D341Med (cell line): ENCODE data around the gene NFIA.

Experiments used
- DNase-seq: peaks from one replicate; pipeline ENCODE4 v3.0.0; 2012; ENCODE audit warnings: low spot score

Gene NFIA

GRCh38 chr1:61152469-61153105 is 70.2 kb downstream of the NFIA start:
- DNase-seq: no peak

GRCh38 chr1:61156576-61157467 is 74.5 kb downstream of the NFIA start:
- no peak for DNase-seq

GRCh38 chr1:61157468-61157987 is 75.2 kb downstream of the NFIA start:
- DNase-seq: no peak

GRCh38 chr1:61158591-61158990 is 76.2 kb downstream of the NFIA start:
- no peak for DNase-seq

GRCh38 chr1:61160526-61160925 is 78.2 kb downstream of the NFIA start:
- DNase-seq: no peak

DNA sequence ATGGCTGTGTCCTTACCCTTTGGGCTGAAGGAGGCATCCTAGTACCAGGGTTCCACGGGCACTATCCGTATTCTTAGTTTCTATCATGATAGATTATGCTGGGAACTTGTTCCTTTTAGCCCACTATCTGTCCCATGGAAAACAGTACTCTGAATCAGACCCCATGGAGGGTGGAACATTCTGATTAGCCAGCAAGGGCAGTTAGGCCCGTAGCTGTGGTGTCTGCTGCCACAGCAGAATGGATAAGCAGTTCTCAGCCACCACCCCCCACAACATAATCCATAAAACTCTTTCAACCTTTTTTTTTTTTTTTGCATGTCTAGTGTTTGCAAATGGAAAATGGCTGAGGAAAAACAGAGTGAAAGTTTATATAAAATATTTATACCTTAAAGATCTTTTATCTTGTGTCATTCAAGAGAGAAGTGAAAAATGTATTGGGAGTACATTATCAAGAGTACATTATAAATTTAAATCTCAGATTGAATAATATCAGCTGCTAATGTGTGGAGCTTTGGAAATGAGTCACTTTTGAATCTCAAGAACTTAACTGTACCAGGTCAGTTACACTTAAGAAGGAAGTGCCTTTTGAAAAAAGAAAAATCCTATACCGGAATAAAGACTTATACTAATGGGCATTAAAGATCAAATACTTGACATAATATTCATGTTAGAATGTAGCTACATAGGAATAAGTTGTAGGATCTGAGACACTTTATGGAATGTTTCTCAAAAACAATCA is 80.3 kb downstream of the NFIA start:
- no peak for DNase-seq

GRCh38 chr1:61163355-61163754 is 81.0 kb downstream of the NFIA start:
- DNase-seq: no peak

DNA sequence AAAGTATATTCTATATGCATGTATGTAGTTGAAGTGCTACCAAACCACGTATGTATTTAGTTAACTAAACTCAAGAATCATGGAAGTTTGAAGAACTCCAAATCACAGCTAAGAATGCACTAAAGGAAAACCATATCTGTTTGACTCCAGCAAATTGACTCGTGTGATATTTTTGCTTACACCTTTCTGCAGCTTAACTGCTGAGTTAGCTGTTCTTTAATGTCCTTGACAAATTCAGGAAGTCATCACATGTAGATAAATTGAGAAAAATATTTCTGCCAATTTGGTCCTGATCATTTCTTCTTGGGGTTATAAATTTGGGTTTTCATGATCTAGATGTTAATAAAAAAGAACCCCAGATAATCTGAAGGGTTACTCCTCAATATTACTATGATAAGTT is 83.0 kb downstream of the NFIA start:
- DNase-seq: no peak

- DNase-seq: no peak
These were observed 84.9 kb downstream of the NFIA start for GRCh38 chr1:61167309-61167708.

DNA sequence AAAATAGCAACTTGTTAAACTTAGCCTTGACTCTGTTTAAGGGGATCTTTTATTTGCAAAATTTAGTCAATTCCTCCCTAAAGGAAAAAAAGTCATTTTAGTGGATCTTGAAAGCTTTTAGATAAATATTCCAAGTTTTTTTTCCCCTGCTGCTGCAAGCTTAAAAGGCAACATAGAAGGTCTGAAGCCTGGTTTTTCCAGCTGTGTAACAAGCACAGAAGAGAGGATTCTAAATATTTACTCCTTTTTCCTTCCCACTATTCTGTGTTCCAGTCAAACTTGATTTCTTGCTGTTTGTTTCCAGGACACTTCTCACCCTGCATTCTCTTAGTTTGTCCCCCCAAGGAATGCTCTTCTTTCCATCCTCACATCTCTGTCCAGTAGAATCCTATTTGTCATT is 86.7 kb downstream of the NFIA start:
- no peak for DNase-seq

DNA sequence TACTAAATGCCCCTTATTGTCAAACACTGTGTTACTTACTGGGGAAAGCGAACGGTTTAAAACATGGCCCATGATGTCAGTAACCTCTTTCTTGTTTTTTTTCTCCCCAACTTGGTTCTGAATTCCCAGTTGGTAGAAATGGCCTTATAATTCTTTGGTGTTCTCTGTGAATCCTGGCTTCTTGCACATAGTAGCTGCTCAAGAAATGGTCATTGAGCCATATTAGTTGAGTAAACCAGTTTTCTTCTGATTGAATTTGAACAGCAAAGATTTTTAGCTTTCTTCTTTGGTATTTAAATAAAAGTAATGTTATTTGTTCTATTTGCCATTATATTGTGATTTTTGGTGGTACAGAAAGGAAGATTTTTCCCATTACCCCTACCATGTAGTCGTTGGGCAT is 87.3 kb downstream of the NFIA start:
- DNase-seq: no peak

DNA sequence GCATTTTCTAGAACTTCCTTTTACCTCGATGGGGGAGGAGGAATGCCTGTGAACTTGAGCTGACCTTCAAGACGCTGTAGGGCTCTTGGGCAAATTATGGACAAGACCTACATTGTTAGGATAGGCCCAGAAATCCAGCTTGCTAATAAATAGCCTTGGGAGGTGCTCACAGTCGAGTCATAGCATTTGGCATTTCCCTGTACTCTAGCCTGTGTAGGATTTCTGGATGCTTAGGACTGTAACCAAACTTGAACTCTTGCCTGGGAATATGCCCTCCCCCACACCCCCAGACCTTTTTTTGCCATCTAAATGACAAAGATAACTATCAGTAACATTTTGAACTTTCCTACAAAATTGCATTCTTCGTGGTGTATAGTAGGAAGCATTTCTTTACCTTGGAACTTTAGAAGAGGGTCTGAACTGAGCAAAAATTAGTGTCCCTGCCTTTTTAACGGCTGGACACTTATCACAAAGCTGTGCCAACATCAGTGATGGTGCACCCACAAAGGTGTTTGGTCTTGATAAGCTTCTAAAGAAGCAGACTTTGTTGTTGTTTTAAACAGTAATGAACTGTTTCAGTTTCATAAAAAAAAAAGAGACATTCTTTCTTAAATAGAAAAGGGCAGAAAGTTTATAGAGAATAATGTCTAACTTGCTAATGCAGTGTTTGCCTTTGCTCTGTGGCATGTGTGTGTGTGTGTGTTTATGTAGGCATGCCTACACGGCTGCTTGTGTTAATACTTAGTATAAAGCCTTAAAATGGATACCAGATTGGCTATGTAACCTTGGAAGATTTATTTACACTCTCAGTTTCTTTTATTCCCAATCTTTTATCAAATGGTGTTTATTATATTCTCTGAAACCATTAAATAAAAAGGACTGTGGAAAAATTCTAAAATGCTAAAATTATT is 88.2 kb downstream of the NFIA start:
- no peak for DNase-seq

DNA sequence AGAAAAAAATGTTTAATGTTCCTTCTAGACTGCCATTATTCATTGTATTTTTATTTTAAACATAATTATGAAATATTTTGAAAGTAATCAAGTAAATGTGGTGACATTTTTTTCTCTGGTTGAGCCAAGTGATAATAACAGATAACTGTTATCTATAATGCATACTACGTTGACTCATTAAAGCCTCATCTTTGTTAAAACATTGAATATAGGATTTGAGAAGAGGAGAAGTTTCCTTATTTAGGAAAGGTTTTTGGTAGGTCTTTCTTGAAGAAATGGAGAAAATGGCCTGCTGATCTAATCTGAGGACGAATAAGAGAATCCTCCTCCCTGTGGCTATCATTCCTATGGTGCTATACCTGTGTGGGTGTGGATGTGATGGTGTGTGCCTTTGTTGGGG is 89.0 kb downstream of the NFIA start:
- DNase-seq: no peak

DNA sequence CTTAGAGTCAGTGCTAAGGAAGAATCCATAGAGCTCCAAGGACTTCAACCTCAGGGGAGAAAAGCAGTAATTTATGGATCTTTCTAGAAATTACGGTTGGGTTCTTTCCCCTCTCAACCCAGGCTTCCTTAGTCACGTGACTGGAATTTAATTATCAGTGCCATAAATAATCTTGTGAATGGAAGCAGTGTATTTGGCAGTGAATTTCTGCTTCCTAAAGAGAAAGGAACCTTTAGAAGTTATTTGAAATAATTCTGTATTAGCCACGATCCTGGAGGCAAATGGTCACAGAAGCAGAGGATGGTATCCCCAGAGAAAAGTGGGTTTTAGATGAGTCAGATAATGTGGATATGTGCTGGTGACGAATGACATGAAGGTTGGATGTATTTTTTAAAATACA is 89.6 kb downstream of the NFIA start:
- DNase-seq: no peak

- DNase-seq: no peak
These were observed 90.8 kb downstream of the NFIA start for GRCh38 chr1:61173118-61173517.

DNA sequence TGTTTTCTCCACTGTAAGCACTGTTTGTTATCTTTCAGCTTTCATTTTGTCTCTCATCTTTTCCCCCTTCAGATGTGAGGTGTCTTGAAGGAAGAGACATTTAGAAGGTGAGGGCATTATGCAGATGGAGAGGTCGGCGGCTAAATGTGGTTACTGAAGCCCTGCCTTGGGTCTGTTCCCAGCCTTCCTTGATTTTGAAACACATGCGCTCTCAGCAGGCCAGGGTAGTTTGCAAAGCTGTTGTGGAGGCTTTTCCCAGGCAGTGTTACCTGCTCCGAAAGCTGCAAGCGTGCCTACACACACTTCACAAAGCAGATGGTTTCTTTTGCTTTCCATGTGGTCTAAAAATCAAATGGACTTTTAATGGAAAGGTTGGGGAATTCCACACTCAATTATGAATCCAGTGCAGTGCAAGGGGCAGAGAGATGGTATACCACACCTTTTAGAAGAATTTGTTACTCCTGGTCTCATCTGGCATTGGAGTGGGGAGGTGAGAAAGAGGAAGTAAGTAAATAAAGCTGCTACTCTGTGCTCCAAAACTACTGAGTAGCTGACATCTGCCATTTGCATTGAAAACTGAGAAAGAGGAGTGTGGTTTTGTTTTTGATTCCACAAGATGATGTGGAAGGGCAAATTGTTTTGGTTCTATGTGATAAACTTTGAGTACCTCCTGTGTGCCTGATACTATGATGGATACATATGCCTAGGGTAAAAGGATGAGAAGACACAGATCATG is 91.9 kb downstream of the NFIA start:
- DNase-seq: no peak

- no peak for DNase-seq
These were observed 93.6 kb downstream of the NFIA start for GRCh38 chr1:61175976-61176375.

DNA sequence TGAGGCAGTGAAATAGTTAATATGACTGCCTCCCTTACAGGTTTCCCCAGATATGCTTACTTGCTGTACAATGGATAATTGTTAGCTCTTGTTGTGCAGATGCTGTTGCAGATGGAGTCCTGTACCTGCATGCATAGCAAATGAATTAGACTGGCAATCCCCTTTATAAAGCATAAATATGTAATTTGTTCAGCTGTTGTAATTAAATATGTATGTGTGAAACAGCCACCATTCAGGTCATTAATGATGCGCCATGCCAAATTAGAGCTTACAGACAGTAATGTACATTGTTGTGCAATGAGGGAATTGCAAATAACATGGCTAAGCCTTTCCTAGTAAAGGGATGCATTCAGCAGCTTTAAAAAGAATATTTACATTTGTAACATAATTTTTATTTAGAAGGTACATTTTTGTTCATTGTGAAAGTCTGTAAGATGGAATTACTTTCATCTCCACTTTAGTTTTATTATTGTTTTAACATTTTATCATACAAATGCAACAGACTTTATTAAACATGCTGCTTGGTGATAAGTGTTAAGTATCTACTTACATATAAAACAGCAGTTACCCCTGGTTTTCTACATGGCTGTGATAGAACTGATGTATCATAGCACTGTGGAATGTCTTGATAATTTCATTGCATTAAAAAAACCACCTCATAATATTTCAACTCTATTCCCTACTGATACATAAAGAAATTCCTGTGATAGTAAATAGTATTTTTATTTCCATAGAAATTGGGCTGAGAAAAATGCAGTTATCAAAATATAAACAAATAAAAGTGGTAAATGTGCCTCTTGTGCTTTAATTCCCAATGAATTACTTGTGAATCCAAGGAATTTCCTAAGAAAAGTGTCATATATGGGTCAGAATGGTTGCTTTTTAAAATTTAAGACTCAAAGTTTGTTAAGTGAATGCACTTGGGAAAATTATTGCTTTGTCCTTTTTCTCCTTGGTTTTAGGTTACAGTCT is 99.0 kb downstream of the NFIA start:
- no peak for DNase-seq

DNA sequence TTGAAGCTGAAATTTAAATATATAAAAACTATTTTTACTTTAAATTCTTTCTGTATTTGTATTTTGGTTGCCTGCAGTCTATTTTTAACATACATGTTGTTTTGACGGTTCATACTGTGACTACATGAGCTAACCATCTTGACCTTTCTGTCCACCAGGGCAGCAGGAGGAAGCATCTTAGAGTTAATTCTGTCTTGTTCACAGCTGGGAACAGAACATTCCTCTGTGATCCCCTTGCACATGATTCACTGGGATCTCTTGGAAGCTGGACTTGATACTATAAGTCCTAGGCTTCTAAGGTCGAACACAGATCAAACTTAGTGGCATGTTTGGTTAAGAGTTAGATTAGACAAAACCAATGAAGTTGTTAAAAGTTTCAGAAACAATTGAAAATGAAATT is 99.7 kb downstream of the NFIA start:
- no peak for DNase-seq

DNA sequence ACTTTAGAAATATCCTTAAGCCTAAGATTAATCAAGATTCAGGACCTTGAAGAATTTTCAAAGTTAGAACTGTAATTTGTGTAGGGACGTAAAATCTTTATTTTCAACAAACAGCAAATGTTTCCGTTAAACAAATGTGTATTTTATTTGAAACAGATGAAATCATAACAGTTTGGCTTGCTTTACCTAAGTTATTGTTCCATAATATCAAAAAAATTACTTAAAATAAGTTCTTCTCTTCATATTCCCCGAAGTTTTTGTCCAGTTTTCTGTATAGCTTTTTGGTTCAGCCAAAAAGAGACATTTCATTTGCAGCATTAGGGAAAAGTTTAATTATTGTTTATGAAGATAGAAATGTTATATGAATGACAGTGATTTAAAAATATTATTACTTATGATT is 100.1 kb downstream of the NFIA start:
- DNase-seq: no peak
